ENCODE measurements around the gene ST3GAL6. TPM values are rescaled to one million over a fixed set of nuclear protein-coding genes. Genes with fewer than 3 reads are reported as not detected.
A peak's percentile ranks its signal among the peaks of the same experiment; 100 is the strongest.

ST3GAL6 gene
- total RNA-seq, 1 experiment from 2014 or later: 67.2 TPM

DNA sequence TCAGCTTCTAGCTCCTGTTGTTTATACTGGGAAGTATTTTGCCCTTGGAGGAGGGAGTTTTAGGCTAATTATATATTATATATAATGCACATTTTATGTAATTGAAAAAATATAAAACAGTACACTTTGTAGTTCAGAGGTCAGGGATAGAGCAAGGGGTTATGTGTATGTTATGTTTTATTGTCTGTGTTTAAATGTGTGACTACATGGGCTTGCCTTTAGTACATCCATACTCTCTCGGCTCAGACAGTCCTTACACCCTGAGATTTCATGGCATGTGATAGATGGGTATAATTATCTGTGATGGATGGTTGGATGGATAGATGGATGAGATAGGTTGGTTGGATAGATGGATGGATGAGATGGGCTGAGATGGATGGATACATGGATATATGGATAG, 17.4 kb upstream of the ST3GAL6 start:
- BruUV-seq (replicated peaks): no TSS peak
- Histone ChIP-seq H3K27me3 (replicated peaks; ENCODE audit: control insufficient read depth, insufficient read depth, low read length) (no peaks in the 10 kb centered on the region), H3K9me3 (no peaks in the 10 kb centered on the region), H3K4me1 (peaks cover 89% of the 10 kb centered on the region), H3K4me3 (ENCODE audit: low read depth, low read length) (no peak overlapping the region), H3K36me3 (ENCODE audit: control insufficient read depth, insufficient read depth, low read length) (peaks cover 2% of the 10 kb centered on the region; the same call in 1 of the 2 replicates)
- intact Hi-C loops (cut with micrococcal nuclease; ENCODE audit: unreplicated experiment): loop anchor here (2.0 kb wide), 1 partner anchor 41 kb away; no protein-coding TSS in a partner anchor
- Mint-ChIP-seq H3K4me3 (ENCODE audit: unreplicated experiment) (peak overlapping the region; percentile 30), H3K9me3 (ENCODE audit: unreplicated experiment) (no peaks in the 10 kb centered on the region), H3K27me3 (ENCODE audit: insufficient read depth, unreplicated experiment) (no peaks in the 10 kb centered on the region), H3K27ac (ENCODE audit: unreplicated experiment) (peak overlapping the region; percentile 77), H3K4me1 (ENCODE audit: low read depth, unreplicated experiment) (peaks cover 73% of the 10 kb centered on the region), H3K36me3 (ENCODE audit: insufficient read depth, unreplicated experiment) (peaks cover 35% of the 10 kb centered on the region)
- ChIA-PET POLR2A (no interaction called here), CTCF (no interaction called here)
- TF ChIP-seq, protein P1, sequence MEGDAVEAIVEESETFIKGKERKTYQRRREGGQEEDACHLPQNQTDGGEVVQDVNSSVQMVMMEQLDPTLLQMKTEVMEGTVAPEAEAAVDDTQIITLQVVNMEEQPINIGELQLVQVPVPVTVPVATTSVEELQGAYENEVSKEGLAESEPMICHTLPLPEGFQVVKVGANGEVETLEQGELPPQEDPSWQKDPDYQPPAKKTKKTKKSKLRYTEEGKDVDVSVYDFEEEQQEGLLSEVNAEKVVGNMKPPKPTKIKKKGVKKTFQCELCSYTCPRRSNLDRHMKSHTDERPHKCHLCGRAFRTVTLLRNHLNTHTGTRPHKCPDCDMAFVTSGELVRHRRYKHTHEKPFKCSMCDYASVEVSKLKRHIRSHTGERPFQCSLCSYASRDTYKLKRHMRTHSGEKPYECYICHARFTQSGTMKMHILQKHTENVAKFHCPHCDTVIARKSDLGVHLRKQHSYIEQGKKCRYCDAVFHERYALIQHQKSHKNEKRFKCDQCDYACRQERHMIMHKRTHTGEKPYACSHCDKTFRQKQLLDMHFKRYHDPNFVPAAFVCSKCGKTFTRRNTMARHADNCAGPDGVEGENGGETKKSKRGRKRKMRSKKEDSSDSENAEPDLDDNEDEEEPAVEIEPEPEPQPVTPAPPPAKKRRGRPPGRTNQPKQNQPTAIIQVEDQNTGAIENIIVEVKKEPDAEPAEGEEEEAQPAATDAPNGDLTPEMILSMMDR (IDR thresholded peaks at IDR 0.05; ENCODE audit: insufficient read depth in 1 of 2, low read depth in 1 of 2, low read length in 1 of 2, severe bottlenecking in 1 of 2, unreplicated experiment in 1 of 2): no peak
- DNase-seq: no peak

DNA sequence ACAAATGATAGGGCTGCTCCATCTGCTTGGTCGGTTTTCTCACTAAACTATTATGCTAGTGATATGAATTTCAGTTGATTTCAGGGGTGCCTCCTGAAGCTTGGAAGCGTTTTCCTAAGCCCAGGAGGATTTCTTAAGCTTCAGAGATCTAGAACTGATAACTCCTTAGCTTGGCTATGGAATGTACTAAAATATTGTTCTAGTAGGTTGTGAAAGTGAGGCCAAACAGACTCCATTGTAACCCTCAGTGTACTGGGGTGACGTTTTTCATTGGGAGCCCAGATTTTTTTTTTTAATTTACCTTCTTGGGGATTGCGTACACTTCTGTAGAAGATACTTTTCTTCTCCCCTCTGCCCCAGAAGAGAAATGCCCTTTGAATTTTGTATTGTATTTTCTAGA, 17.0 kb upstream of the ST3GAL6 start:
- H3K4me3 ChIP-seq (ENCODE audit: low read depth, low read length): no peak overlapping the region
- H3K4me3 Mint-ChIP-seq (ENCODE audit: unreplicated experiment): peak overlapping the region; percentile 30
- no peaks in the 10 kb centered on the region for H3K27me3 ChIP-seq (replicated peaks; ENCODE audit: control insufficient read depth, insufficient read depth, low read length)
- intact Hi-C loops (cut with micrococcal nuclease; ENCODE audit: unreplicated experiment): loop anchor here (2.0 kb wide), 1 partner anchor 41 kb away; no protein-coding TSS in a partner anchor
- H3K36me3 ChIP-seq (ENCODE audit: control insufficient read depth, insufficient read depth, low read length): peaks cover 2% of the 10 kb centered on the region; the same call in 1 of the 2 replicates
- CTCF ChIA-PET: no interaction called here
- DNase-seq: no peak
- peaks cover 35% of the 10 kb centered on the region for H3K36me3 Mint-ChIP-seq (ENCODE audit: insufficient read depth, unreplicated experiment)
- no peaks in the 10 kb centered on the region for H3K27me3 Mint-ChIP-seq (ENCODE audit: insufficient read depth, unreplicated experiment)
- TF ChIP-seq, protein P1 (IDR thresholded peaks at IDR 0.05; ENCODE audit: insufficient read depth in 1 of 2, low read depth in 1 of 2, low read length in 1 of 2, severe bottlenecking in 1 of 2, unreplicated experiment in 1 of 2): no peak
- peak overlapping the region; percentile 77 for H3K27ac Mint-ChIP-seq (ENCODE audit: unreplicated experiment)
- POLR2A ChIA-PET: no interaction called here
- H3K4me1 Mint-ChIP-seq (ENCODE audit: low read depth, unreplicated experiment): peaks cover 69% of the 10 kb centered on the region
- H3K9me3 Mint-ChIP-seq (ENCODE audit: unreplicated experiment): no peaks in the 10 kb centered on the region
- no peaks in the 10 kb centered on the region for H3K9me3 ChIP-seq
- H3K4me1 ChIP-seq: peaks cover 89% of the 10 kb centered on the region
- BruUV-seq (replicated peaks): no TSS peak

DNA sequence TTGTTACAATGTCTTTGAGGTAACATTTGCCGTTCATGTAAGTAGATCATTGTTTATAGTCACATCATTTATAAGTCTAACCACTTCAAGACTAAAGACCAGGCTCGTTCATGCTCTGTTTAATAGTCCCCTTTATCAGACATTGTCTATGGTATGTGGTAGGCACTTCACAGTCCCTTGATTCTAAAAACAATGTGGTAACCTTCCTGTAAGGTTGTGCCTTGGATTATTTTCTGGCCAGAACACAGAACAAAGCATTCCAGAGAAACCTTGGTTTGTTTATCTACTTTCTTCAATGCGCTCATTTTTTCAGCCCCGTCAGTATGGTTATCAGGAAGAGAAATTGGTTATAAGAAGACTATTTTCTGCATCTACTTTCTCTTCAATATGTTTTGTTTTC, 16.3 kb upstream of the ST3GAL6 start:
- H3K9me3 Mint-ChIP-seq (ENCODE audit: unreplicated experiment): no peaks in the 10 kb centered on the region
- no peaks in the 10 kb centered on the region for H3K27me3 Mint-ChIP-seq (ENCODE audit: insufficient read depth, unreplicated experiment)
- Histone ChIP-seq H3K27me3 (replicated peaks; ENCODE audit: control insufficient read depth, insufficient read depth, low read length) (no peaks in the 10 kb centered on the region), H3K36me3 (ENCODE audit: control insufficient read depth, insufficient read depth, low read length) (peaks cover 2% of the 10 kb centered on the region; the same call in 1 of the 2 replicates), H3K4me3 (ENCODE audit: low read depth, low read length) (no peak overlapping the region), H3K4me1 (peaks cover 86% of the 10 kb centered on the region), H3K9me3 (no peaks in the 10 kb centered on the region)
- peak overlapping the region; percentile 77 for H3K27ac Mint-ChIP-seq (ENCODE audit: unreplicated experiment)
- ChIA-PET POLR2A (no interaction called here), CTCF (no interaction called here)
- peaks cover 30% of the 10 kb centered on the region for H3K36me3 Mint-ChIP-seq (ENCODE audit: insufficient read depth, unreplicated experiment)
- TF ChIP-seq, protein P1 (IDR thresholded peaks at IDR 0.05; ENCODE audit: insufficient read depth in 1 of 2, low read depth in 1 of 2, low read length in 1 of 2, severe bottlenecking in 1 of 2, unreplicated experiment in 1 of 2): no peak
- H3K4me3 Mint-ChIP-seq (ENCODE audit: unreplicated experiment): peak overlapping the region; percentile 60
- no TSS peak for BruUV-seq (replicated peaks)
- intact Hi-C loops (cut with micrococcal nuclease; ENCODE audit: unreplicated experiment): loop anchor here (1.0 to 2.0 kb wide), 2 partner anchors 8 to 40 kb away; no protein-coding TSS in a partner anchor
- peak in 1 of 2 experiments; percentile 60 for DNase-seq
- peaks cover 61% of the 10 kb centered on the region for H3K4me1 Mint-ChIP-seq (ENCODE audit: low read depth, unreplicated experiment)

Data from Caco-2 (cell line).